ENCODE data around the gene TMPRSS9. TPM values are rescaled to one million over a fixed set of nuclear protein-coding genes. Genes with fewer than 3 reads are reported as not detected.

Gene TMPRSS9
- total RNA-seq, 4 donors from 2014 or later: 0.19 TPM; not detected in 3

DNA sequence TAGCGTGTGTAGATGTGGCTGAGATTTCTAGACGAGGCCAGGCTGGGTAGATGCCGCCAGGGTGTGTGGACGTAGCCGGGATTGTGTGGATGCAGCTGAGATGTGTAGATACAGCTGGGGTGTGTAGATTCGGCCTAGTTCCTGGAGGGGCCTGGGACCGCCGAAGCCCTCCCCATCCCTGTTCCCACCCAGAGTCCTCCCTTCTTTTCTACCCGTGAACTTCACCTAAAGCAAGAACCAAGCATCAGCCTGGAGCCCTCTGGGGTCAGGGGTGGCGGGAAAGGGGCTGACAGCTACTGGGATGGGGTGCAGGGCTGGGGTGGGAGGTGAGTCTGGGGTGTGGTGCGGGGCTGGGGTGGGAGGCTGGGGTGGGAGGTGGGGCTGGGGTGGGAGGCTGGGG lies 768 bp downstream of the TMPRSS9 start:
- Histone ChIP-seq H3K27ac (no peak overlapping the region), H3K4me3 (no peak overlapping the region), H3K4me1 (peaks cover 0 to 12% (median 0%) of the 10 kb centered on the region in 3 donors), H3K36me3 (no peaks in the 10 kb centered on the region), H3K27me3 (peaks cover 0 to 76% (median 17%) of the 10 kb centered on the region in 4 donors), H3K9me3 (no peaks in the 10 kb centered on the region)
- intact Hi-C loops (cut with DNase I): no loop called here
- DNase-seq: no peak
- no peak for TF ChIP-seq CTCF (IDR thresholded peaks at IDR 0.05)
- 51 to 55% methylated on average over 6 to 8 of the region's 11 CpGs for WGBS, 2 donors

- Histone ChIP-seq H3K27ac (no peak overlapping the region), H3K4me1 (peaks cover 0 to 12% (median 0%) of the 10 kb centered on the region in 3 donors), H3K9me3 (no peaks in the 10 kb centered on the region), H3K4me3 (no peak overlapping the region), H3K27me3 (peaks cover 0 to 79% (median 17%) of the 10 kb centered on the region in 4 donors), H3K36me3 (no peaks in the 10 kb centered on the region)
- intact Hi-C loops (cut with DNase I): no loop called here
- no peak for DNase-seq
- WGBS, 2 donors: 17 to 29% methylated on average over 6 to 7 of the region's 24 CpGs
- TF ChIP-seq CTCF (IDR thresholded peaks at IDR 0.05) (no peak), POLR2A (IDR thresholded peaks at IDR 0.05) (no peak)
Measured at GRCh38 chr19:2361246-2362045, 1.4 kb downstream of the TMPRSS9 start.

DNA sequence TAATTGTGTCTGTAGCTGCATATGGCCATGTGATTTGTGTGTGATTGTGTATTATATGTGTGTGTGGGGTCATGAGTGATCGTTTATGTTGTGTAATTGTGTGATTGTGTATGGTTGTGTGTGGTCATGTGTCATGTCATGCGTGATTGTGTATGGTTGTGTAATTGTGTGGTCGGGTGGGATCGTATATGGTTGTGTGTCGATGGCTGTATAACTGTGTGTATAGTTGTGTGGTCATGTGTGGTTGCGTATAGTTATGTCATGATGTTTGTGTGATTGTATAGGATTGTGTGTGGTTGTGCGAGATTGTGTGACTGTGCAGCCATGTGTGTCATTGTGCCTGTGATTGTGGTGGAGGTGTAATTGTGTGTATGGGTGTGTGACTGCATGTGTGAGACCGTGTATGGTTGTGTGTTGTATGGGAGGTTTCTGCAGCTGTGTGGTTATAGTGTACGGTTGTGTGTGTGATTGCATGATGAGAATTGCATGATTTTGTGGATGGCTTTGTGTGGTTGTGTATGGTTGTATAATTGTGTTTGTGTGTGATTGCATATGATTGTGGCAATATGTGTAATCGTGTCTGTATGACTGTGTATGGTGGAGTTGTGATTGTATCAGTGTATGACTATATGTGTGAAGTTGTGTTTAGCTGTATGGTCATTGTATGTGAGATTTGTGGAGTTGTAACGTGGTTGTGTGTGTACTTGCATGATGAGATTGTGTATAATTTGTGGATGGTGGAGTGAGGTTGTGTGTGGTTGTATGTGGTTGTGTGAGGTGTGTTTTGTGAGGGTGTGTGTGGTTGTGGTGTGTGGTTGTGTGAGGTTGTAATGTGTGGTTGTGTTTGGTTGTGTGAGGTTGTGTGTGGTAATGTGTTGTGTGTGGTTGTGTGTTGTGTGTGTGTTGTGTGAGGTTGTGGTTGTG lies 2.2 kb downstream of the TMPRSS9 start:
- intact Hi-C loops (cut with DNase I): no loop called here
- H3K9me3 ChIP-seq: no peaks in the 10 kb centered on the region
- H3K4me3 ChIP-seq: no peak overlapping the region
- no peak for TF ChIP-seq CTCF (IDR thresholded peaks at IDR 0.05)
- no peak for TF ChIP-seq POLR2A (IDR thresholded peaks at IDR 0.05)
- H3K4me1 ChIP-seq: peaks cover 0 to 12% (median 0%) of the 10 kb centered on the region in 3 donors
- H3K27me3 ChIP-seq: peaks cover 0 to 79% (median 17%) of the 10 kb centered on the region in 4 donors
- DNase-seq: no peak
- no peak overlapping the region for H3K27ac ChIP-seq
- WGBS, 2 donors: 82 to 86% methylated on average over 11 of the region's 11 CpGs
- H3K36me3 ChIP-seq: no peaks in the 10 kb centered on the region

GRCh38 chr19:2362970-2363300 lies 2.9 kb downstream of the TMPRSS9 start:
- 75 to 79% methylated on average over 1 to 13 of the region's 15 CpGs for WGBS, 2 donors
- Histone ChIP-seq H3K4me1 (peaks cover 0 to 12% (median 0%) of the 10 kb centered on the region in 3 donors), H3K27ac (no peak overlapping the region), H3K4me3 (no peak overlapping the region), H3K36me3 (no peaks in the 10 kb centered on the region), H3K27me3 (peaks cover 0 to 79% (median 17%) of the 10 kb centered on the region in 4 donors), H3K9me3 (no peaks in the 10 kb centered on the region)
- DNase-seq: no peak
- TF ChIP-seq CTCF (IDR thresholded peaks at IDR 0.05) (no peak), POLR2A (IDR thresholded peaks at IDR 0.05) (no peak)
- intact Hi-C loops (cut with DNase I): no loop called here

GRCh38 chr19:2363419-2363818 lies 3.4 kb downstream of the TMPRSS9 start:
- Histone ChIP-seq H3K4me1 (peaks cover 0 to 12% (median 0%) of the 10 kb centered on the region in 3 donors), H3K27ac (no peak overlapping the region), H3K4me3 (no peak overlapping the region), H3K9me3 (no peaks in the 10 kb centered on the region), H3K36me3 (no peaks in the 10 kb centered on the region), H3K27me3 (peaks cover 0 to 77% (median 17%) of the 10 kb centered on the region in 4 donors)
- intact Hi-C loops (cut with DNase I): no loop called here
- TF ChIP-seq POLR2A (IDR thresholded peaks at IDR 0.05) (no peak), CTCF (IDR thresholded peaks at IDR 0.05) (no peak)
- no peak for DNase-seq
- WGBS, 2 donors: 74 to 81% methylated on average over 12 to 16 of the region's 17 CpGs
